H1 (cell line): ENCODE measurements around the gene NCK2. TPM values are rescaled to one million over a fixed set of nuclear protein-coding genes. Genes with fewer than 3 reads are reported as not detected.

Experiments
- CTCF ChIA-PET: fragments of 300-600 bp; sonication (Branson Sonifier 250); formaldehyde crosslinking; loops from one replicate; lab custom pipeline; 2021; ENCODE audit not compliant: partially characterized antibody; lab: Charles Lee
- POLR2A ChIA-PET: fragments of 300-600 bp; sonication (Branson Sonifier 250); formaldehyde crosslinking; loops from one replicate; lab custom pipeline; 2021; ENCODE audit warnings: inconsistent platforms; ENCODE audit not compliant: partially characterized antibody; lab: Charles Lee
- DNase-seq, 2 experiments: peaks; one replicate each; pipeline versions ENCODE4 v3.0.0 to v3.0.0-alpha.2; 2010 to 2022; ENCODE audit warnings: low spot score in 2 of 2, low read depth in 1 of 2, mixed read lengths in 1 of 2
- FAIRE-seq: peaks from 2 replicates; lab custom pipeline; 2011; peaks lifted over from hg19 to GRCh38; lab: Jason Lieb, UNC
- H2AFZ ChIP-seq: 2 replicates; pipeline ENCODE4 v1.8.1; 2012; ENCODE audit warnings: low read length, inconsistent platforms
- H2AK5ac ChIP-seq: 2 replicates; pipeline ENCODE4 v1.6.1; 2013; ENCODE audit warnings: low read depth, low read length
- H2BK120ac ChIP-seq: replicated peaks from 2 replicates; pipeline ENCODE3; 2013; ENCODE audit warnings: low read depth, low read length, inconsistent platforms
- H2BK12ac ChIP-seq: 2 replicates; pipeline ENCODE4 v1.6.1; 2013; ENCODE audit warnings: low read depth, low read length
- H2BK15ac ChIP-seq: 2 replicates; pipeline ENCODE4 v1.6.1; 2013; ENCODE audit warnings: low read length
- H2BK20ac ChIP-seq: 2 replicates; pipeline ENCODE4 v1.6.1; 2013; ENCODE audit warnings: low read length
- H2BK5ac ChIP-seq: 2 replicates; pipeline ENCODE4 v1.6.1; 2013; ENCODE audit warnings: low read depth, low read length
- H3K14ac ChIP-seq: 2 replicates; pipeline ENCODE4 v1.6.1; 2013; ENCODE audit warnings: inconsistent platforms; ENCODE audit not compliant: insufficient read length
- H3K18ac ChIP-seq: 2 replicates; pipeline ENCODE4 v1.6.1; 2013; ENCODE audit warnings: low read length; ENCODE audit errors: extremely low read depth
- H3K23ac ChIP-seq: 2 replicates; pipeline ENCODE4 v1.6.1; 2013; ENCODE audit warnings: inconsistent platforms; ENCODE audit not compliant: insufficient read length
- H3K23me2 ChIP-seq: 2 replicates; pipeline ENCODE4 v1.6.1; 2013; ENCODE audit warnings: low read depth, low read length
- H3K27ac ChIP-seq: 2 replicates; pipeline ENCODE4 v1.6.1; 2011; ENCODE audit warnings: low read depth, low read length, inconsistent platforms
- H3K27me3 ChIP-seq, 4 experiments: replicated peaks in 1 of 4; 1 replicate in 1 of 4; 2 replicates in 3 of 4; pipeline versions ENCODE4 v1.6.1 to v1.8.1; 2011 to 2013; ENCODE audit warnings: low read length in 3 of 4, mild to moderate bottlenecking in 3 of 4, inconsistent platforms in 2 of 4, mixed read lengths in 2 of 4, moderate library complexity in 1 of 4; ENCODE audit not compliant: control insufficient read depth in 3 of 4, insufficient read depth in 3 of 4; ENCODE audit errors: extremely low read depth in 1 of 4
- H3K36me3 ChIP-seq, 4 experiments: 2 replicates each; pipeline versions ENCODE4 v1.6.1 to v1.8.1; 2011 to 2013; ENCODE audit warnings: mild to moderate bottlenecking in 4 of 4, low read length in 3 of 4, moderate library complexity in 2 of 4, control low read depth in 1 of 4, inconsistent platforms in 1 of 4; ENCODE audit not compliant: insufficient read depth in 4 of 4, control insufficient read depth in 2 of 4
- H3K4ac ChIP-seq: replicated peaks from 2 replicates; pipeline ENCODE3; 2013; ENCODE audit warnings: low read length, low read depth, mixed read lengths, inconsistent platforms; ENCODE audit not compliant: insufficient read length
- H3K4me1 ChIP-seq, 4 experiments: replicated peaks in 1 of 4; 1 replicate in 1 of 4; 2 replicates in 3 of 4; pipeline versions ENCODE4 v1.6.1 to v1.8.1; 2011 to 2013; ENCODE audit warnings: low read length in 3 of 4, inconsistent platforms in 2 of 4, mixed read lengths in 1 of 4; ENCODE audit not compliant: insufficient read depth in 4 of 4, control insufficient read depth in 3 of 4
- H3K4me2 ChIP-seq, 2 experiments: 2 replicates each; pipeline versions ENCODE4 v1.6.1 to v1.8.1; 2011 to 2013; ENCODE audit warnings: low read depth in 2 of 2, low read length in 2 of 2, control low read depth in 1 of 2, inconsistent platforms in 1 of 2, mild to moderate bottlenecking in 1 of 2; ENCODE audit not compliant: insufficient read depth in 1 of 2
- H3K4me3 ChIP-seq, 4 experiments: fragments of 200-600, 300-600 bp in 1 of 4; sonication (generic), shearing (Covaris generic), sonication (Bioruptor Twin) in 1 of 4; 2 replicates each; pipeline versions ENCODE4 v1.5.1 to v1.8.1; 2011 to 2016; ENCODE audit warnings: low read length in 4 of 4, low read depth in 3 of 4, control low read depth in 2 of 4, inconsistent platforms in 2 of 4, mild to moderate bottlenecking in 2 of 4, mixed read lengths in 1 of 4, moderate library complexity in 1 of 4; ENCODE audit not compliant: insufficient read depth in 2 of 4; ENCODE audit errors: extremely low read depth in 1 of 4
- H3K56ac ChIP-seq: replicated peaks from 2 replicates; pipeline ENCODE3; 2013; ENCODE audit warnings: low read depth, mild to moderate bottlenecking, mixed read lengths, low read length, inconsistent platforms; ENCODE audit not compliant: insufficient read length
- H3K79me1 ChIP-seq: 2 replicates; pipeline ENCODE4 v1.6.1; 2013; ENCODE audit warnings: low read depth, low read length, control low read depth
- H3K79me2 ChIP-seq, 2 experiments: 2 replicates each; pipeline versions ENCODE4 v1.6.1 to v1.8.1; 2012 to 2013; ENCODE audit warnings: low read length in 2 of 2, mild to moderate bottlenecking in 2 of 2, inconsistent platforms in 1 of 2; ENCODE audit not compliant: insufficient read depth in 2 of 2, control insufficient read depth in 1 of 2
- H3K9ac ChIP-seq, 4 experiments: replicated peaks in 1 of 4; 1 replicate in 1 of 4; 2 replicates in 3 of 4; pipeline versions ENCODE4 v1.6.1 to v1.8.1; 2011 to 2013; ENCODE audit warnings: low read depth in 3 of 4, low read length in 3 of 4, control low read depth in 2 of 4, mild to moderate bottlenecking in 2 of 4, moderate library complexity in 2 of 4, inconsistent platforms in 1 of 4; ENCODE audit errors: extremely low read depth in 1 of 4
- H3K9me3 ChIP-seq, 2 experiments: 2 replicates each; pipeline versions ENCODE4 v1.6.1 to v1.8.1; 2012 to 2013; ENCODE audit warnings: mild to moderate bottlenecking in 2 of 2, moderate library complexity in 2 of 2, control low read depth in 1 of 2, inconsistent platforms in 1 of 2, low read depth in 1 of 2, low read length in 1 of 2, mixed read lengths in 1 of 2; ENCODE audit not compliant: insufficient read depth in 2 of 2
- H4K20me1 ChIP-seq, 2 experiments: replicated peaks in 1 of 2; 2 replicates each; pipeline versions ENCODE3 to v1.8.1; 2011 to 2013; ENCODE audit warnings: inconsistent platforms in 2 of 2, low read length in 2 of 2, mild to moderate bottlenecking in 1 of 2; ENCODE audit not compliant: insufficient read depth in 2 of 2, control insufficient read depth in 1 of 2
- H4K5ac ChIP-seq: 2 replicates; pipeline ENCODE4 v1.6.1; 2013; ENCODE audit warnings: low read length, low read depth, mixed read lengths, inconsistent platforms; ENCODE audit not compliant: insufficient read length
- H4K8ac ChIP-seq: 2 replicates; pipeline ENCODE4 v1.8.0; 2013; ENCODE audit warnings: mild to moderate bottlenecking, moderate library complexity, low read length, inconsistent platforms; ENCODE audit not compliant: insufficient read depth; ENCODE audit errors: extremely low read depth
- H4K91ac ChIP-seq: replicated peaks from 2 replicates; pipeline ENCODE3; 2013; ENCODE audit warnings: low read length, mixed read lengths, inconsistent platforms; ENCODE audit not compliant: insufficient read length
- BCL11A ChIP-seq, 2 experiments: IDR thresholded peaks; one replicate each; pipeline ENCODE4 v1.6.1; 2011; ENCODE audit warnings: low read depth in 2 of 2, low read length in 2 of 2, mild to moderate bottlenecking in 2 of 2
- BRCA1 ChIP-seq: IDR thresholded peaks from 2 replicates; pipeline ENCODE4 v1.6.1; 2012; ENCODE audit warnings: low read depth, low read length, improper control_type of control experiment
- CBX5 ChIP-seq: fragments of 300-800, 300-1000 bp; sonication (generic); IDR thresholded peaks from 2 replicates; pipeline ENCODE4 v1.7.1; 2016; ENCODE audit warnings: antibody characterized with exemption, low read length, low read depth
- CHD2 ChIP-seq: IDR thresholded peaks from 2 replicates; pipeline ENCODE4 v1.6.1; 2012; ENCODE audit warnings: low read length, improper control_type of control experiment
- EP300 ChIP-seq, 2 experiments: IDR thresholded peaks; 1 replicate in 1 of 2; 2 replicates in 1 of 2; pipeline ENCODE4 v1.6.1; 2011 to 2012; ENCODE audit warnings: low read depth in 2 of 2, low read length in 2 of 2, mild to moderate bottlenecking in 2 of 2, borderline replicate concordance in 1 of 2, inconsistent platforms in 1 of 2, moderate library complexity in 1 of 2
- EZH2 ChIP-seq: fragments of 200-600 bp; sonication (generic); IDR thresholded peaks from 2 replicates; pipeline ENCODE4 v1.7.1; 2012; ENCODE audit warnings: low read depth, mild to moderate bottlenecking, moderate library complexity, low read length, inconsistent platforms; ENCODE audit not compliant: severe bottlenecking
- FOSL1 ChIP-seq: IDR thresholded peaks from 2 replicates; pipeline ENCODE4 v1.6.1; 2011; ENCODE audit warnings: mild to moderate bottlenecking, low read depth, low read length, moderate library complexity; ENCODE audit not compliant: insufficient read depth
- MAX ChIP-seq: IDR thresholded peaks from 2 replicates; pipeline ENCODE4 v1.6.1; 2012; ENCODE audit warnings: inconsistent platforms
- SIN3A ChIP-seq, 2 experiments: IDR thresholded peaks in 1 of 2; conservative IDR thresholded peaks in 1 of 2; 2 replicates each; pipeline ENCODE4 v1.6.1; 2011 to 2012; ENCODE audit warnings: low read length in 2 of 2, improper control_type of control experiment in 1 of 2, low read depth in 1 of 2, mild to moderate bottlenecking in 1 of 2
- TAF1 ChIP-seq: IDR thresholded peaks from 2 replicates; pipeline ENCODE4 v1.6.1; 2011; ENCODE audit warnings: mild to moderate bottlenecking, low read depth, low read length
- USF2 ChIP-seq: IDR thresholded peaks from 2 replicates; pipeline ENCODE4 v1.6.1; 2011; ENCODE audit warnings: low read length, improper control_type of control experiment
- YY1 ChIP-seq: IDR thresholded peaks from 2 replicates; pipeline ENCODE4 v1.6.1; 2011; ENCODE audit warnings: low read depth, mild to moderate bottlenecking, low read length
- WGBS, 2 experiments: shearing (Covaris generic) in 1 of 2; methylation state at CpG; one replicate each; pipeline versions ENCODE4 v1.1.6 to v1.1.7; 2013 to 2015; ENCODE audit warnings: low lambda C conversion rate in 2 of 2, mixed read lengths in 2 of 2, inconsistent platforms in 1 of 2, low coverage in 1 of 2, missing lambda C conversion rate in 1 of 2; ENCODE audit not compliant: insufficient replicate concordance in 2 of 2, insufficient coverage in 1 of 2, insufficient read length in 1 of 2; ENCODE audit errors: extremely low coverage in 1 of 2, missing lambda C conversion rate in 1 of 2; 5-methylcytosine and 5-hydroxymethylcytosine counted together
- polyA plus RNA-seq, 7 experiments: library from polyadenylated mRNA; depleted of rRNA in 3 of 7; stranded (reverse) in 5 of 7; unstranded in 2 of 7; fragments of >200 nt in 5 of 7; fragments of 200-250 nt in 2 of 7; gene quantifications; 1 replicate in 5 of 7; 2 replicates in 1 of 7; 4 replicates in 1 of 7; pipeline versions ENCODE4 v1.2.1 to v1.2.3, GENCODE V29; 2011 to 2013; ENCODE audit warnings: missing spikeins in 2 of 7, mixed read lengths in 2 of 7
- total RNA-seq: library from RNA; stranded (reverse); fragmentation: NEBNext Ultra II Directional; extraction: Animal tissue kit (Norgen Biotek cat#: 25700); gene quantifications from 2 replicates; pipeline ENCODE4 v1.2.1, GENCODE V29; 2021

NCK2 gene
- total and polyA plus RNA-seq, 2 of the 8 experiments (the other 6 are each of a cell fraction or from before 2014, with no cell fraction given), result 30.3 to 65.7 TPM

GRCh38 chr2:105889046-105889445 lies 144.3 kb downstream of the NCK2 start:
- Histone ChIP-seq H3K36me3 (peaks cover 0 to 12% (median 3%) of the 10 kb centered on the region in 4 experiments; a peak in 3 of 8 replicates), H3K4ac (no peak overlapping the region), H2AFZ (no peak overlapping the region), H2BK12ac (no peak overlapping the region), H3K27ac (no peak overlapping the region), H4K91ac (no peak overlapping the region), H2BK5ac (no peak overlapping the region), H2BK15ac (no peak overlapping the region), H2BK20ac (no peak overlapping the region), H3K18ac (no peak overlapping the region), H3K27me3 (no peaks in the 10 kb centered on the region), H3K4me2 (no peak overlapping the region), H3K9ac (no peak overlapping the region), H4K5ac (no peak overlapping the region), H2BK120ac (no peak overlapping the region), H2AK5ac (no peak overlapping the region), H3K9me3 (peaks cover 7 to 11% of the 10 kb centered on the region in 2 experiments; a peak in 3 of 4 replicates), H3K79me1 (peaks cover 5% of the 10 kb centered on the region), H3K23me2 (0 out of 2 replicates have a peak, but pooled peaks cover 2% of the 10 kb centered on the region), H3K4me3 (no peak overlapping the region), H4K8ac (no peak overlapping the region), H3K23ac (no peak overlapping the region), H3K56ac (no peak overlapping the region), H3K14ac (no peak overlapping the region), H3K4me1 (peaks cover 2 to 6% (median 4%) of the 10 kb centered on the region in 4 experiments; a peak in 5 of 7 replicates), H4K20me1 (peaks cover 1 to 4% of the 10 kb centered on the region in 2 experiments), H3K79me2 (peaks cover 0 to 58% of the 10 kb centered on the region in 2 experiments; a peak in 3 of 4 replicates)
- FAIRE-seq (no peak), DNase-seq (no peak)
- WGBS, 2 experiments, result 91% methylated on average over 3 of the region's 3 CpGs; no CpG with 5 or more reads in 1 of the 2 experiments
- ChIA-PET CTCF (interaction anchor here (0.6 to 1.5 kb wide), 8 partner anchors 11 to 619 kb away, joined by 3 to 4 read pairs (median 3); no protein-coding TSS in a partner anchor), POLR2A (no interaction called here)
- TF ChIP-seq CHD2 (no peak), SIN3A (conservative IDR thresholded peaks at IDR 0.05 in 1 of 2, IDR thresholded peaks at IDR 0.05 in 1 of 2; ENCODE audit: low read depth in 1 of 2, low read length in 2 of 2) (no peak), BRCA1 (no peak), EP300 (IDR thresholded peaks at IDR 0.05; ENCODE audit: borderline replicate concordance in 1 of 2, low read depth in 2 of 2, low read length in 2 of 2) (no peak), MAX (no peak), CBX5 (no peak), EZH2 (no peak), FOSL1 (no peak), BCL11A (IDR thresholded peaks at IDR 0.05; ENCODE audit: low read depth in 2 of 2, low read length in 2 of 2) (no peak), USF2 (no peak), YY1 (no peak), TAF1 (no peak)
